Stimulated activated CD8-positive, alpha-beta memory T cell treated with anti-CD3 and anti-CD28 coated beads, Interleukin-15, amount 100 ng/mL, for 4 hours (primary cell): Measurements from ENCODE around the gene ROBO4.

Experiments used
- DNase-seq, 2 donors: peaks; one replicate each; pipeline ENCODE4 v3.0.0-alpha.2; 2020; ENCODE audit warnings: low read depth in 2 of 2

ROBO4 gene

DNA sequence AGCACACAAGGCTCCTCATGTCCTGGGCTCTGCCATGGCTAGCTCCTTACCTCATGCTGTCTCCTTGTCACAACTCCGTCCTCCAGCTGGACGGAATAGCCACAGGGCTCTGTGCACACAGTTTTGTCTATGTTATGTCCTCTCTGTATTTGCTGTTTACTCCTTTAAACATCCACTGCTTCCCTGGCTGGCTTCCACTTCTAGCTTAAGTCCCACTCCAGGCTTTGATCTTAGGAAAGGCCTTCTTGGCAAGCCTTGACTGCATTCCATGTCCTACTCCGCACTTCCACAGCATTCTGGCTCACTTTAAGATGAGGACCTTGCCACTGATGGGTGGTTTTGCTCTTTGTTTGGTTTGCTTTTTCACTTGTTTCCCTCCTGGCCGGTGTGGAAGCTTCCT is 55.4 kb downstream of the ROBO4 start:
- no peak for DNase-seq

DNA sequence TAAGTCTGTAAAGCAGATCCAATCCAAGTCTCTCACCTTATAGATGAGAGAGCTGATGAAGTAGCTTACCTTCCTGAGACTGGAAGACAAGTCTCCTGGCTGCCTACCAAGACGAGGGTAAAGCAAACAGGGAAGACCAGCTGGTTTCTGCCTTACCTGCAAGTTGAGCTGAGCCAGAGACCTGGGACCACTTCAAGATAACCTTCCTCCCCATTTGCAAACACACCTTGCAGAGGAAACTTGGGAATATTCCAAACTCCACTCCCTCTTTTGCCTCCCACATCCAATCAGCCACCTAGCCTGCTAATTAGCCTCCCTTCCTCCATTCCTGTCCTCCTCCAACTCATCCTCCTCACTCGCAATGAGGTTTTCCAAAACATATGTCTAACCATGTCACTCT is 55.8 kb downstream of the ROBO4 start:
- no peak for DNase-seq

DNA sequence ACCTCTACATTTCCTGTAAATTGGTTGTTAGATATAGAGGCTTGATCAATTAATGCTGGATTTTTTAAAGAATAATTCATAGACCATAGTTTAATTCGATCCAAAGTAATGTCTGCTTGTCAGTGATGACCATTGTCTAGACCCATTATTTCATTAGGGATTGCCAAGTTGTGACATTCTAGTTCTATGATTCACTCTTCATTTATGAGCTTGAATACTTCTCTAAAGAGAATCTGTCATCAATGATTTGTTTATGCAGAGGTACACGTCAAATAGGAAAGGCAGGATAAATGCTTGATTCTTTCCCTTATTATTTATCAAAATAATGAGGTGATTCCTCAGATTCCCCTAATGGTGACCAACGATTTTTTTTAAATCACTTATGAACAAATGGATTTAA is 56.5 kb downstream of the ROBO4 start:
- no peak for DNase-seq

DNA sequence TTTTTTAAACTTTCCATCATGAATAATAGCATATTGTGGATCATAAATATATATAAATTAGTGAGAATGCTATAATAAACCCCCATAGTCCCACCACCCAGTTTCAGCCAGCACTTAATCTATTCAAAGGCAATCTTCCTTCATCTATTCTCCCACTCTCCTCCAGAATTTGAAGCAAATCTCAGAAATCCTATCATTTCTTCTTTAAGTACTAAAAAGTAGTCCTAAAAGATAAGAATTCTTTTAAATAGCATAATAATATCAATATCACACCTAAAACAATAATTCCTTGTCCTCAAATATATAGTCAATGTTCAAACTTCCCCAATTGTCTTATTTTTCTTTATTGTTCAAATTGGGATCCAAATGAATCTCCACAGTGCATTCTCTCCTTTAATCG is 57.0 kb downstream of the ROBO4 start:
- no peak for DNase-seq

DNA sequence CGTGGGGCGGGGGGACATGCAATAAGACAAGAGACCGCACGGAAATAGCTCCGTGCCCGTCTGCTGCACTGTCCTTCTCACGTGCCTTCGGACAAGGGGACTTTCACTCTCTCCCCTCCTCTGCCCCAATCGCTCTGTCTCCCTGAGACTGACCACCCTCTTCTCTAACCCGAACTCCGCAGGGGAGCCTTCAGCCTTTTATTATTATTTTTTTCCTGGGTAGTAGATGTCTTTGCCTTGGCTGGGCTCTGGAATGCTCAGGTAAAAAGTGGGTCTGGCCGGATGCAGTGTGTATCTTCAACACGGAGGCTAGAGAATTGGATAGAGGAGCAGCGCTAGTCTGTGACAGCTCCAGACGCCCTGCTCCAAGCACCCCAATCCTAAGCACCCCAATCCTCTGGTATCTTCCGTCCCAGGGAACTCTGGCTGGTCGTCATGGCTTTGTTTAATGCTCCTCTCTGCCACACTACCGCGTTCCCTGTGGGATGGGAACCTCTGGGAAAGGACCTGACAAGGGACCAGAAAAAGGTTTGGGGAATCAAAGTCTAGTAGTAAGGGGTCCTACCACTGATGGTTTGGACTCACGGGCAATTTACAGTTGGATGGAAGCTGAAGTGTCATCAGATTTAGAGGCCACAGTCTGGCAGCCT is 57.6 kb downstream of the ROBO4 start:
- DNase-seq: no peak

DNA sequence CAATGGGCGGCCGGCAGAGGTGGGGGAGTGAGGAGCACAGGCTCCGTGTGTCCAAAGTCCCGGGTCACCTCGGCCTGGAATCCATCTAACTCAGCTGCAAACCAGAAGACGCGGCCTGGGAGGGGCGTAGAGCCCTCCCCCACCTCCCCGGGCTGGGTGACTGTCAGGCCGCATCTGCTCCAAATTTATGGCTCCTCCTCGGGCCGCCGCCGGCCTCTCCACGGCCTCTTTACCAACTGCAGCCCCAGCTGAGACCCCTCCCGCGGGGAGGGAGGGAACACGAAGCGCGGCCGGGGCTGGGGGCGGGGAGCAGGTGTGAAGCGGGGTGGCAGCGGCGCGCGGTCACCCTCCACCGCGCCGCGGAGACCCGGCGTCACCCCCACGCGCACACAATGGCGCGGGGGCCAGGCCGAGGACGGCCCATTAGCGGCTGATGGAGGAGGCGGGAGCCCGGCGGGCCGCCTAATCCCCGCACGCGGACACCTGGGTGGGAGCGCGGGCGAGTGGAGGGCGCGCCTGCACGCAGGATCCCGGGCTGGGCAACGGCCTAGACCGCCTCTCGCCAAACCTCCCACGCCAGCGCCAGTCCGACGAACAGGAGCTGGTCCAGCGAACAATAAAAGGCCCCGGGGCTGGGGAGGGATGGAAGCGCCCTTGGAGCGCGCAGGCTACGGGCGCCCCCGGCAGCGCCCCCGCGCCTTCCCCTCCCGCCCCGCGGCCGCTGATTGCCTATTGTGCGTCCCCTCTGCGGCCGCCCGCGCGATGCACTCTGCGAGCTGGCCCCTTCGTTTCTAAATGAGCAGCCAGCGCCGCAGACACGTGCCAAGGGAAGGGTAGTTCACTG is 58.3 kb downstream of the ROBO4 start:
- no peak for DNase-seq

DNA sequence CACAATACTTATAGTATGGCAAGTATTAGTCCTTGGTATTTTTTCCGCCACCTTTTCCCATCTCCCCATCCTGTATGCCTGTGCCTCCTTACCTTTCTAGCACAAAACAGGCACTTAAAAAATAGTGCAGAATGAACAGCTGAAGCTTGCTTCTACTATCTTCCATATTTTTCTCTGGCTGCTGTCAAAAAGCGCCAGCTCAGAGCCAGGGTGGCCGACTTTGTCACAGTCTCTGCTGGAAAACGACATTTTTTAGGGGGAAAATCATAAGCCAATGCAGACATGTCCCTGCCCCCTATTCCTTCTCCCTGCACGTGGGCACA is 58.9 kb downstream of the ROBO4 start:
- no peak for DNase-seq

DNA sequence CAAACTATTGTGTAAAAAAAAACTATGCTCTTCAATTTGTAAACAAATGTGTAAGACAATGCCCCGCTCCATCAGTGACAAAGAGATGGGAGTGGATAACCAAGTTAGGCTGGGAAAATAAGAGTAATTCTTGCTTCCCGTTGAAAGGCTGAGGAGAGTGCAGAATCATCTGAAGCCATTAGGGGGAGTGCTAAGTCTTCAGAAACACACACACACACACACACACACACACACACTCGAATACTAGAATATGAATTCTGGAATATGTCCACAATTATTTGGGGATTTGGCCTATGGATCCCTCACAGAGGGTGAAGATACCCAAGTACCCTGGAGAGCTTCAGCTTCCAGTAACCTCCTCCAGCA is 60.2 kb downstream of the ROBO4 start:
- no peak for DNase-seq

DNA sequence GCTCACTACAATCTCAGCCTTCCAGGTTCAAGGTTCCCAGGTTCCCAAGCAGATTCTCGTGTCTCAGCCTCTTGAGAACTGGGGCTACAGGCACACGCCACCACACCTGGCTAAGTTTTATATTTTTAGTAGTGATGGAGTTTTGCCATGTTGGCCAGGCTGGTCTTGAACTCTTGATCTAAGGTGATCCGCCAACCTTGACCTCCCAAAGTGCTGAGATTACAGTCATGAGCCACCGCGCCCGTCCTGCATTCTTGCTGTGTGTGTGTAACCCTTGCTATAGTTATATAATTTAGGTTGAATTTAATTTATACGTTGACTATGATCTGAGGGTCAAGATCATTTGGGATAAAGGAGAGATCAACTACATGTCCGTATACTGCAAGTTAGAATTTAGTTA is 61.7 kb downstream of the ROBO4 start:
- DNase-seq: no peak

DNA sequence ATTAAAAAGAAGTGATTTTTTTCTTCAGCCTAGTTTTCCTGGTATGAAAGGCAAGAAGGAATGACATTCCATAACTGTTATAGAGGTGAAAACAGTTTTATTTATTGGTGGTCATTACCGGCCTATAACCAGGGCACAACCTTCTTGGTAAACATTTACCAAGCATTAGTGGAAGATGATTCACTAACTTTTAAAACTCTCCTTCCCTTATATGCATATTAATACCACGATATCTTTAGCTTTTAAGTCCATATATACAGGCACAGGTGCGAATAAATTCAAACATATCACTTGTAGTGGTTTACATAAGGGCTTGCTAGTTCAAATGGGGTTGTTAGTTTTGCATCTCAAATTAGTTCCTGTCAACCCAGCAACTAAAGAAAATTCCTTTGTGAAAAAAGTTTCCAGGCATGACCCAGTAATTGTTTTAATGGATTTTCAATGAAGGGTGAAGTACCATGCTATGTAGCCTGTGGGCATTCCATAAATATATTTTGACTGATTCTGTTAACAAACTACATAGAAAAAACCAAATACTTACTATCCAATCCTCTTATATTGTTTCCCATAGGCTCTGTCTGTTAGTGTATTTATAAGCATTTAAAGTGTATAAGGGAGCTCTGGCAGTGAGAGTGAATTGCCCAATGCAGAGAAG is 63.0 kb downstream of the ROBO4 start:
- no peak for DNase-seq
